H9 (cell line): Measurements from ENCODE around the gene USP36. TPM values are rescaled to one million over a fixed set of nuclear protein-coding genes. Genes with fewer than 3 reads are reported as not detected.

Experiments used
- DNase-seq: peaks from one replicate; pipeline ENCODE4 v3.0.0-alpha.2; 2017
- H2AFZ ChIP-seq: one replicate; pipeline ENCODE4 v1.6.1; 2013; ENCODE audit warnings: mild to moderate bottlenecking, low read length, control low read depth, moderate library complexity
- H2AK5ac ChIP-seq: 2 replicates; pipeline ENCODE4 v1.6.1; 2013; ENCODE audit warnings: low read length, control low read depth, mixed read lengths; ENCODE audit not compliant: insufficient read length
- H2BK120ac ChIP-seq: one replicate; pipeline ENCODE4 v1.6.1; 2013; ENCODE audit warnings: low read depth, mild to moderate bottlenecking, low read length, control low read depth, inconsistent platforms; ENCODE audit not compliant: poor library complexity, severe bottlenecking
- H2BK12ac ChIP-seq: 2 replicates; pipeline ENCODE4 v1.6.1; 2013; ENCODE audit warnings: low read length, control low read depth, mixed read lengths, low read depth; ENCODE audit not compliant: insufficient read length
- H2BK15ac ChIP-seq: 2 replicates; pipeline ENCODE4 v1.6.1; 2013; ENCODE audit warnings: low read depth, low read length, control low read depth
- H2BK20ac ChIP-seq: one replicate; pipeline ENCODE4 v1.6.1; 2013; ENCODE audit warnings: low read depth, mild to moderate bottlenecking, low read length, control low read depth, inconsistent platforms; ENCODE audit not compliant: poor library complexity, severe bottlenecking
- H2BK5ac ChIP-seq: 2 replicates; pipeline ENCODE4 v1.6.1; 2013; ENCODE audit warnings: low read length, control low read depth, mixed read lengths; ENCODE audit not compliant: insufficient read length
- H3K14ac ChIP-seq: 2 replicates; pipeline ENCODE4 v1.6.1; 2013; ENCODE audit warnings: low read length, control low read depth; ENCODE audit not compliant: insufficient read depth
- H3K18ac ChIP-seq: 2 replicates; pipeline ENCODE4 v1.6.1; 2013; ENCODE audit warnings: low read depth, mild to moderate bottlenecking, mixed read lengths, low read length, control low read depth; ENCODE audit not compliant: insufficient read length
- H3K23ac ChIP-seq: 2 replicates; pipeline ENCODE4 v1.6.1; 2013; ENCODE audit warnings: low read length, control low read depth, mixed read lengths, low read depth; ENCODE audit not compliant: insufficient read length
- H3K23me2 ChIP-seq: 2 replicates; pipeline ENCODE4 v1.6.1; 2013; ENCODE audit warnings: low read depth, mild to moderate bottlenecking, mixed read lengths, low read length, control low read depth; ENCODE audit not compliant: insufficient read length, poor library complexity, severe bottlenecking
- H3K27ac ChIP-seq: 2 replicates; pipeline ENCODE4 v1.5.1; 2013; ENCODE audit warnings: low read length, control low read depth, mixed read lengths, low read depth; ENCODE audit not compliant: insufficient read length
- H3K27me3 ChIP-seq: 2 replicates; pipeline ENCODE4 v1.6.1; 2013; ENCODE audit warnings: low read length, control low read depth, inconsistent platforms; ENCODE audit not compliant: insufficient read depth
- H3K4ac ChIP-seq: 2 replicates; pipeline ENCODE4 v1.6.1; 2013; ENCODE audit warnings: low read depth, mild to moderate bottlenecking, control low read depth, inconsistent platforms, low read length, moderate library complexity
- H3K4me1 ChIP-seq: 2 replicates; pipeline ENCODE4 v1.6.1; 2013; ENCODE audit warnings: low read length, control low read depth, inconsistent platforms; ENCODE audit not compliant: insufficient read depth
- H3K4me2 ChIP-seq: 2 replicates; pipeline ENCODE4 v1.6.1; 2013; ENCODE audit warnings: low read length, control low read depth, mixed read lengths; ENCODE audit not compliant: insufficient read length, insufficient read depth
- H3K56ac ChIP-seq: 2 replicates; pipeline ENCODE4 v1.6.1; 2013; ENCODE audit warnings: low read depth, mild to moderate bottlenecking, mixed read lengths, low read length, control low read depth; ENCODE audit not compliant: insufficient read length
- H3K79me1 ChIP-seq: 2 replicates; pipeline ENCODE4 v1.6.1; 2013; ENCODE audit warnings: low read depth, mild to moderate bottlenecking, moderate library complexity, low read length, control low read depth, inconsistent platforms; ENCODE audit not compliant: insufficient read depth, poor library complexity, severe bottlenecking
- H3K79me2 ChIP-seq: 2 replicates; pipeline ENCODE4 v1.6.1; 2013; ENCODE audit warnings: low read length, control low read depth, inconsistent platforms; ENCODE audit not compliant: insufficient read depth
- H3K9ac ChIP-seq: 2 replicates; pipeline ENCODE4 v1.6.1; 2013; ENCODE audit warnings: low read length, control low read depth, mixed read lengths; ENCODE audit not compliant: insufficient read length; ENCODE audit errors: extremely low read depth
- H3K9me3 ChIP-seq: one replicate; pipeline ENCODE4 v1.6.1; 2013; ENCODE audit warnings: low read depth, low read length, inconsistent platforms; ENCODE audit not compliant: control insufficient read depth
- H3T11ph ChIP-seq: one replicate; pipeline ENCODE4 v1.6.1; 2013; ENCODE audit warnings: mild to moderate bottlenecking, low read length, control low read depth, inconsistent platforms
- H4K20me1 ChIP-seq: one replicate; pipeline ENCODE4 v1.6.1; 2013; ENCODE audit not compliant: control insufficient read depth, insufficient read length, insufficient read depth
- H4K5ac ChIP-seq: 2 replicates; pipeline ENCODE4 v1.6.1; 2013; ENCODE audit warnings: low read depth, mild to moderate bottlenecking, mixed read lengths, low read length, control low read depth; ENCODE audit not compliant: insufficient read length
- H4K8ac ChIP-seq: replicated peaks from 2 replicates; pipeline ENCODE4 v1.6.1; 2013; ENCODE audit warnings: low read length, control low read depth, mixed read lengths, low read depth; ENCODE audit not compliant: insufficient read length
- H4K91ac ChIP-seq: 2 replicates; pipeline ENCODE4 v1.6.1; 2013; ENCODE audit warnings: low read depth, mild to moderate bottlenecking, moderate library complexity, mixed read lengths, low read length, control low read depth; ENCODE audit not compliant: insufficient read length
- H3K27ac Mint-ChIP-seq, 3 experiments: 2 replicates in 2 of 3; 3 replicates in 1 of 3; pipeline ENCODE4 v1.8.0; 2020 to 2021; ENCODE audit warnings: mixed read lengths in 3 of 3, mild to moderate bottlenecking in 1 of 3, moderate library complexity in 1 of 3
- H3K27me3 Mint-ChIP-seq: 2 replicates; pipeline ENCODE4 v1.8.0; 2021; ENCODE audit warnings: low read depth, mild to moderate bottlenecking, moderate library complexity, mixed read lengths
- H3K36me3 Mint-ChIP-seq, 3 experiments: 2 replicates in 2 of 3; 3 replicates in 1 of 3; pipeline ENCODE4 v1.8.0; 2020 to 2021; ENCODE audit warnings: low read depth in 3 of 3, mixed read lengths in 3 of 3; ENCODE audit not compliant: insufficient read depth in 1 of 3
- H3K4me1 Mint-ChIP-seq, 2 experiments: 2 replicates each; pipeline ENCODE4 v1.8.0; 2020; ENCODE audit warnings: mixed read lengths in 2 of 2
- H3K4me3 Mint-ChIP-seq, 2 experiments: 2 replicates in 1 of 2; 3 replicates in 1 of 2; pipeline ENCODE4 v1.8.0; 2020 to 2021; ENCODE audit warnings: mild to moderate bottlenecking in 2 of 2, mixed read lengths in 2 of 2, moderate library complexity in 1 of 2
- H3K9me3 Mint-ChIP-seq, 2 experiments: 2 replicates in 1 of 2; 3 replicates in 1 of 2; pipeline ENCODE4 v1.8.0; 2020; ENCODE audit warnings: mild to moderate bottlenecking in 2 of 2, mixed read lengths in 2 of 2, moderate library complexity in 1 of 2
- CTCF ChIP-seq: fragments of 200-600 bp; sonication (generic); conservative IDR thresholded peaks from 3 replicates; pipeline ENCODE4 v1.8.0; 2021; ENCODE audit warnings: antibody characterized with exemption, mild to moderate bottlenecking
- WGBS: extraction: QIAGEN DNeasy Blood & Tissue Kit; methylation state at CpG from one replicate; pipeline ENCODE4 v1.1.7; 2013; ENCODE audit warnings: missing lambda C conversion rate, low lambda C conversion rate, mixed read lengths; ENCODE audit not compliant: insufficient read length; ENCODE audit errors: extremely low coverage; 5-methylcytosine and 5-hydroxymethylcytosine counted together
- total RNA-seq: library from RNA; stranded (reverse); gene quantifications from 2 replicates; pipeline ENCODE4 v1.2.1, GENCODE V29; 2021

The USP36 gene
- total RNA-seq, 1 experiment from 2014 or later: 106 TPM

- Mint-ChIP-seq H3K27me3 (no peaks in the 10 kb centered on the region), H3K4me3 (no peak overlapping the region), H3K27ac (peak overlapping the region in 1 of 3 experiments; percentile 1; a peak in 1 of 7 replicates), H3K9me3 (no peaks in the 10 kb centered on the region), H3K4me1 (no peaks in the 10 kb centered on the region), H3K36me3 (peaks cover 0 to 16% (median 0%) of the 10 kb centered on the region in 3 experiments; a peak in 3 of 7 replicates)
- no peak overlapping the region for H3K9ac ChIP-seq
- H3K79me2 ChIP-seq: no peaks in the 10 kb centered on the region
- H2AFZ ChIP-seq: no peak overlapping the region
- H3K23me2 ChIP-seq: no peaks in the 10 kb centered on the region
- H3K79me1 ChIP-seq: no peaks in the 10 kb centered on the region
- no peak overlapping the region for H4K5ac ChIP-seq
- no peak overlapping the region for H2BK120ac ChIP-seq
- no peak overlapping the region for H2BK12ac ChIP-seq
- H2BK15ac ChIP-seq: no peak overlapping the region
- no peak overlapping the region for H3K4me2 ChIP-seq
- H3K14ac ChIP-seq: no peak overlapping the region
- no peak overlapping the region for H3K23ac ChIP-seq
- WGBS: no CpG with 5 or more reads among the region's 16 CpGs
- no peak overlapping the region for H3K27ac ChIP-seq
- no peak overlapping the region for H3K56ac ChIP-seq
- no peak overlapping the region for H2BK5ac ChIP-seq
- peak; percentile 50; the same call in 2 of the 3 replicates for TF ChIP-seq CTCF
- DNase-seq: peak; percentile 73
- H4K20me1 ChIP-seq: no peaks in the 10 kb centered on the region
- no peak overlapping the region for H3K18ac ChIP-seq
- H4K91ac ChIP-seq: no peak overlapping the region
- no peak overlapping the region for H3K4ac ChIP-seq
- no peaks in the 10 kb centered on the region for H3K27me3 ChIP-seq
- H3K9me3 ChIP-seq: no peaks in the 10 kb centered on the region
- H4K8ac ChIP-seq: no peak overlapping the region
- H2AK5ac ChIP-seq: no peak overlapping the region
- no peak overlapping the region for H3T11ph ChIP-seq
- H3K4me1 ChIP-seq: no peaks in the 10 kb centered on the region
- H2BK20ac ChIP-seq: no peak overlapping the region
Measured at GRCh38 chr17:78852709-78853121, 12.1 kb upstream of the USP36 start.
